T-helper 1 cell treated with Interleukin-12 subunit alpha and Interleukin-12 subunit beta and Interleukin-4 antibody, amounts not matched to agents 30 μg/mL and 1 μg/mL, for 36 hours (primary cell): ENCODE results near the gene TBC1D16.

Source experiments
- H3K27ac Mint-ChIP-seq: one replicate; pipeline ENCODE4 v1.8.0; 2021; ENCODE audit warnings: mild to moderate bottlenecking, mixed read lengths
- H3K27me3 Mint-ChIP-seq: one replicate; pipeline ENCODE4 v1.8.0; 2021; ENCODE audit warnings: low read depth, mixed read lengths
- H3K36me3 Mint-ChIP-seq: one replicate; pipeline ENCODE4 v1.8.0; 2021; ENCODE audit warnings: low read depth, mixed read lengths
- H3K4me1 Mint-ChIP-seq: one replicate; pipeline ENCODE4 v1.8.0; 2021; ENCODE audit warnings: low read depth, mixed read lengths
- H3K4me3 Mint-ChIP-seq: one replicate; pipeline ENCODE4 v1.8.0; 2021; ENCODE audit warnings: mild to moderate bottlenecking, moderate library complexity, mixed read lengths
- H3K9me3 Mint-ChIP-seq: one replicate; pipeline ENCODE4 v1.8.0; 2021; ENCODE audit warnings: mixed read lengths

TBC1D16 gene

GRCh38 chr17:79985361-79985942, 50.2 kb downstream of the TBC1D16 start:
- Mint-ChIP-seq H3K27ac (no peak overlapping the region), H3K4me1 (no peaks in the 10 kb centered on the region), H3K27me3 (no peaks in the 10 kb centered on the region), H3K4me3 (no peak overlapping the region), H3K9me3 (no peaks in the 10 kb centered on the region), H3K36me3 (no peaks in the 10 kb centered on the region)

GRCh38 chr17:79984877-79985276, 50.8 kb downstream of the TBC1D16 start:
- no peaks in the 10 kb centered on the region for H3K27me3 Mint-ChIP-seq
- H3K9me3 Mint-ChIP-seq, result no peaks in the 10 kb centered on the region
- H3K4me1 Mint-ChIP-seq, result no peaks in the 10 kb centered on the region
- H3K27ac Mint-ChIP-seq, result no peak overlapping the region
- no peak overlapping the region for H3K4me3 Mint-ChIP-seq
- H3K36me3 Mint-ChIP-seq, result no peaks in the 10 kb centered on the region

GRCh38 chr17:79984045-79984840, 51.4 kb downstream of the TBC1D16 start:
- no peaks in the 10 kb centered on the region for H3K27me3 Mint-ChIP-seq

GRCh38 chr17:79983456-79983855, 52.2 kb downstream of the TBC1D16 start:
- Mint-ChIP-seq H3K9me3 (no peaks in the 10 kb centered on the region), H3K27ac (no peak overlapping the region), H3K4me1 (no peaks in the 10 kb centered on the region), H3K4me3 (no peak overlapping the region), H3K27me3 (no peaks in the 10 kb centered on the region), H3K36me3 (no peaks in the 10 kb centered on the region)

More at GRCh38 chr17:79984045-79984840, 51.4 kb downstream of the TBC1D16 start:
- Mint-ChIP-seq H3K4me1 (no peaks in the 10 kb centered on the region), H3K36me3 (no peaks in the 10 kb centered on the region), H3K9me3 (no peaks in the 10 kb centered on the region), H3K4me3 (no peak overlapping the region), H3K27ac (no peak overlapping the region)

- no peaks in the 10 kb centered on the region for H3K36me3 Mint-ChIP-seq
- no peaks in the 10 kb centered on the region for H3K9me3 Mint-ChIP-seq
- H3K4me3 Mint-ChIP-seq, result no peak overlapping the region
- no peak overlapping the region for H3K27ac Mint-ChIP-seq
- no peaks in the 10 kb centered on the region for H3K27me3 Mint-ChIP-seq
- H3K4me1 Mint-ChIP-seq, result no peaks in the 10 kb centered on the region
These were observed 52.7 kb downstream of the TBC1D16 start for GRCh38 chr17:79982986-79983385.

GRCh38 chr17:79981661-79982101, 54.0 kb downstream of the TBC1D16 start:
- H3K27ac Mint-ChIP-seq, result no peak overlapping the region
- no peaks in the 10 kb centered on the region for H3K9me3 Mint-ChIP-seq
- H3K27me3 Mint-ChIP-seq, result no peaks in the 10 kb centered on the region
- H3K4me1 Mint-ChIP-seq, result no peaks in the 10 kb centered on the region
- H3K4me3 Mint-ChIP-seq, result no peak overlapping the region
- H3K36me3 Mint-ChIP-seq, result no peaks in the 10 kb centered on the region

- no peaks in the 10 kb centered on the region for H3K27me3 Mint-ChIP-seq
- H3K9me3 Mint-ChIP-seq, result no peaks in the 10 kb centered on the region
- no peak overlapping the region for H3K27ac Mint-ChIP-seq
- no peak overlapping the region for H3K4me3 Mint-ChIP-seq
- H3K4me1 Mint-ChIP-seq, result no peaks in the 10 kb centered on the region
- no peaks in the 10 kb centered on the region for H3K36me3 Mint-ChIP-seq
These were observed 54.6 kb downstream of the TBC1D16 start for GRCh38 chr17:79981090-79981489.

- no peaks in the 10 kb centered on the region for H3K36me3 Mint-ChIP-seq
- H3K27ac Mint-ChIP-seq, result no peak overlapping the region
- H3K4me3 Mint-ChIP-seq, result no peak overlapping the region
- H3K27me3 Mint-ChIP-seq, result no peaks in the 10 kb centered on the region
- no peaks in the 10 kb centered on the region for H3K9me3 Mint-ChIP-seq
- no peaks in the 10 kb centered on the region for H3K4me1 Mint-ChIP-seq
These were observed 55.2 kb downstream of the TBC1D16 start for GRCh38 chr17:79980246-79981043.

- no peaks in the 10 kb centered on the region for H3K27me3 Mint-ChIP-seq
- no peak overlapping the region for H3K4me3 Mint-ChIP-seq
- H3K27ac Mint-ChIP-seq, result no peak overlapping the region
- H3K9me3 Mint-ChIP-seq, result no peaks in the 10 kb centered on the region
- no peaks in the 10 kb centered on the region for H3K4me1 Mint-ChIP-seq
- no peaks in the 10 kb centered on the region for H3K36me3 Mint-ChIP-seq
These were observed 55.9 kb downstream of the TBC1D16 start for GRCh38 chr17:79979816-79980215.

GRCh38 chr17:79979221-79979741, 56.4 kb downstream of the TBC1D16 start:
- Mint-ChIP-seq H3K4me3 (no peak overlapping the region), H3K27me3 (no peaks in the 10 kb centered on the region), H3K9me3 (no peaks in the 10 kb centered on the region), H3K36me3 (no peaks in the 10 kb centered on the region), H3K27ac (no peak overlapping the region), H3K4me1 (no peaks in the 10 kb centered on the region)

- no peaks in the 10 kb centered on the region for H3K36me3 Mint-ChIP-seq
- H3K27me3 Mint-ChIP-seq, result no peaks in the 10 kb centered on the region
- no peak overlapping the region for H3K4me3 Mint-ChIP-seq
- H3K27ac Mint-ChIP-seq, result no peak overlapping the region
- no peaks in the 10 kb centered on the region for H3K4me1 Mint-ChIP-seq
- no peaks in the 10 kb centered on the region for H3K9me3 Mint-ChIP-seq
These were observed 57.2 kb downstream of the TBC1D16 start for GRCh38 chr17:79978548-79978855.

GRCh38 chr17:79977708-79978547, 57.7 kb downstream of the TBC1D16 start:
- Mint-ChIP-seq H3K9me3 (no peaks in the 10 kb centered on the region), H3K27me3 (no peaks in the 10 kb centered on the region), H3K27ac (no peak overlapping the region), H3K4me3 (no peak overlapping the region), H3K4me1 (no peaks in the 10 kb centered on the region), H3K36me3 (no peaks in the 10 kb centered on the region)

- H3K9me3 Mint-ChIP-seq, result no peaks in the 10 kb centered on the region
- H3K4me3 Mint-ChIP-seq, result no peak overlapping the region
- no peaks in the 10 kb centered on the region for H3K27me3 Mint-ChIP-seq
- H3K27ac Mint-ChIP-seq, result no peak overlapping the region
- H3K36me3 Mint-ChIP-seq, result no peaks in the 10 kb centered on the region
- H3K4me1 Mint-ChIP-seq, result no peaks in the 10 kb centered on the region
These were observed 58.5 kb downstream of the TBC1D16 start for GRCh38 chr17:79977161-79977631.

GRCh38 chr17:79976451-79976850, 59.2 kb downstream of the TBC1D16 start:
- Mint-ChIP-seq H3K4me3 (no peak overlapping the region), H3K4me1 (no peaks in the 10 kb centered on the region), H3K36me3 (no peaks in the 10 kb centered on the region), H3K9me3 (no peaks in the 10 kb centered on the region), H3K27me3 (no peaks in the 10 kb centered on the region), H3K27ac (no peak overlapping the region)
